ENCODE measurements around the gene SETD4. TPM values are rescaled to one million over a fixed set of nuclear protein-coding genes. Genes with fewer than 3 reads are reported as not detected.
"Not testable (repeated sequence)": the region's sequence is repeated elsewhere in the genome, so short reads cannot be mapped to it uniquely, and the experiment has no call there.

Gene SETD4
- total RNA-seq, 1 donor from 2014 or later, result 21.6 TPM

DNA sequence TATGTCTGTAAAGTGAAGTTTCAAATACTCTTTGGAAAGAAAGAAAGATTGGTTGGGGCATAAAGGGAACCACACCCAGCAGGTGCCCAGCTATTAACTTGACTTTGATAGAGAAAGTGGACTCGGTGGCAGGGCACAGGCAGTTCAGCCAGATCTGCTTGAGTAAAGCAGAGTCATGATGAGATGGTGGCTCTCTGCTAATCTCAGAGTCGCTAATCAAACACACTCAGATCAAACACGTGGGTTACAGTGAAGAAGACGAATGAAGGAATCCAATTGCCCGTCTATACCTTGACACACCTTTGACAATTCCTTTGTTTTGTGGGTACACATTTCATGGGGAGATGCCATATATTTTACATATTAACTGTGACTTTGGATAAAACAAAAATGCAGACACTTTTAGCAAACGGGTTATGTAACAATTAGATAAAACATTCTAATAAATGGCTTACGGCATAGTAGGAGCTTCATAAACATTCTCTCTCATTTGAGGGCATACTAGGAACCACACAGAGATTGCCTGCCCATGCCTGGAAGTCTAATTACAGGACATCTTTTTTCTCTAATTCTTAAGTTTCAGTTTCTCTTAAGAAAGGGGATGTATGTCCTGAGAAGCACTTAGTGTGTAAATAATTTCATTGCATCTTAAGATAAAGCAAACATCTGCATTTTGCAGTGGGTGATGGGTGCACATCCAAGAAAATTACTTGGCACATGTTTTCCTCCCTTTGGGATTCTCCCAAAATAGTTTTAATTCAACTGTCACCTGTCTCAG is 16.7 kb upstream of the SETD4 start:
- Mint-ChIP-seq H3K9me3 (no peaks in the 10 kb centered on the region), H3K4me1 (no peaks in the 10 kb centered on the region), H3K27ac (no peak overlapping the region), H3K4me3 (no peak overlapping the region), H3K27me3 (ENCODE audit: insufficient read depth, low read depth) (peaks cover 2% of the 10 kb centered on the region), H3K36me3 (peaks cover 1% of the 10 kb centered on the region)
- no peaks in the 10 kb centered on the region for H3K27me3 ChIP-seq
- H3K4me2 ChIP-seq, result no peak overlapping the region
- DNase-seq (ENCODE audit: low spot score), result no peak
- TF ChIP-seq EZH2 (IDR thresholded peaks at IDR 0.05), result no peak
- no peak for TF ChIP-seq CTCF (IDR thresholded peaks at IDR 0.05)
- TF ChIP-seq EZH2phosphoT487 (IDR thresholded peaks at IDR 0.05), result no peak
- no peaks in the 10 kb centered on the region for H4K20me1 ChIP-seq (ENCODE audit: low read depth)
- H3K9ac ChIP-seq, result no peak overlapping the region
- no peak overlapping the region for H3K4me3 ChIP-seq
- H2AFZ ChIP-seq (replicated peaks), result no peak overlapping the region
- no peaks in the 10 kb centered on the region for H3F3A ChIP-seq (ENCODE audit: low read depth)
- no peak overlapping the region for H3K27ac ChIP-seq
- no peaks in the 10 kb centered on the region for H3K9me3 ChIP-seq (ENCODE audit: low read depth)
- H3K36me3 ChIP-seq, result no peaks in the 10 kb centered on the region
- H3K79me2 ChIP-seq (ENCODE audit: low read depth), result no peaks in the 10 kb centered on the region
- peaks cover 4% of the 10 kb centered on the region for H3K4me1 ChIP-seq

GRCh38 chr21:36075953-36076352 is 15.6 kb upstream of the SETD4 start:
- Mint-ChIP-seq H3K27ac (no peak overlapping the region), H3K27me3 (ENCODE audit: insufficient read depth, low read depth) (peaks cover 2% of the 10 kb centered on the region), H3K4me1 (no peaks in the 10 kb centered on the region), H3K4me3 (no peak overlapping the region), H3K36me3 (peaks cover 3% of the 10 kb centered on the region), H3K9me3 (peaks cover 3% of the 10 kb centered on the region)
- H2AFZ ChIP-seq (replicated peaks), result no peak overlapping the region
- H3K4me3 ChIP-seq, result no peak overlapping the region
- H3K4me2 ChIP-seq, result no peak overlapping the region
- H3F3A ChIP-seq (ENCODE audit: low read depth), result no peaks in the 10 kb centered on the region
- no peaks in the 10 kb centered on the region for H3K27me3 ChIP-seq
- no peak overlapping the region for H3K27ac ChIP-seq
- no peaks in the 10 kb centered on the region for H3K9me3 ChIP-seq (ENCODE audit: low read depth)
- no peaks in the 10 kb centered on the region for H3K36me3 ChIP-seq
- H3K79me2 ChIP-seq (ENCODE audit: low read depth), result no peaks in the 10 kb centered on the region
- H4K20me1 ChIP-seq (ENCODE audit: low read depth), result no peaks in the 10 kb centered on the region
- DNase-seq (ENCODE audit: low spot score), result no peak
- TF ChIP-seq CTCF (IDR thresholded peaks at IDR 0.05) (no peak), EZH2phosphoT487 (IDR thresholded peaks at IDR 0.05) (no peak), EZH2 (IDR thresholded peaks at IDR 0.05) (no peak)
- H3K9ac ChIP-seq, result no peak overlapping the region
- peaks cover 4% of the 10 kb centered on the region for H3K4me1 ChIP-seq

GRCh38 chr21:36075171-36075570 is 14.8 kb upstream of the SETD4 start:
- no peaks in the 10 kb centered on the region for H3K36me3 ChIP-seq
- Mint-ChIP-seq H3K4me3 (no peak overlapping the region), H3K36me3 (peaks cover 3% of the 10 kb centered on the region), H3K4me1 (peaks cover 3% of the 10 kb centered on the region), H3K27me3 (ENCODE audit: insufficient read depth, low read depth) (peaks cover 2% of the 10 kb centered on the region), H3K27ac (no peak overlapping the region), H3K9me3 (peaks cover 3% of the 10 kb centered on the region)
- H3K9me3 ChIP-seq (ENCODE audit: low read depth), result no peaks in the 10 kb centered on the region
- TF ChIP-seq EZH2phosphoT487 (IDR thresholded peaks at IDR 0.05), result no peak
- no peak for TF ChIP-seq EZH2 (IDR thresholded peaks at IDR 0.05)
- no peak for TF ChIP-seq CTCF (IDR thresholded peaks at IDR 0.05)
- peaks cover 3% of the 10 kb centered on the region for H3K4me1 ChIP-seq
- no peaks in the 10 kb centered on the region for H3F3A ChIP-seq (ENCODE audit: low read depth)
- no peaks in the 10 kb centered on the region for H3K27me3 ChIP-seq
- H3K4me2 ChIP-seq, result no peak overlapping the region
- H3K27ac ChIP-seq, result no peak overlapping the region
- no peak overlapping the region for H2AFZ ChIP-seq (replicated peaks)
- no peak for DNase-seq (ENCODE audit: low spot score)
- H3K9ac ChIP-seq, result no peak overlapping the region
- no peaks in the 10 kb centered on the region for H4K20me1 ChIP-seq (ENCODE audit: low read depth)
- H3K4me3 ChIP-seq, result no peak overlapping the region
- no peaks in the 10 kb centered on the region for H3K79me2 ChIP-seq (ENCODE audit: low read depth)

DNA sequence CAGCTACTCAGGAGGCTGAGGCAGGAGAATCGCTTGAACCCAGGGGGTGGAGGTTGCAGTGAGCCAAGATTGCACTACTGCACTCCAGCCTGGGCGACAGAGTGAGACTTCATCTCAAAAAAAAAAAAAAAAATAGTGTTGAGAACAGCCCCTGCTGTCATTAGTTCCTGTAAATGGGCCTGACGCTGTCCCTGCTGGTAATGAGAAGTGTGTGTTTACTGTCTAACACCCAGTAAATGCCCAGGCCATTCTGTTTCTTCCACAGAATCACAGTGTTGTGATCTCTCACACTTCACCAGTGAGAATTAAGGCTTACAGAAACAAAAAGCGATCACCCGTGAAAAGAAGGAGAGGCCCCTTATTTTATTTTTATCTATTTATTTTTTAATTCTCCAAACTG is 13.6 kb upstream of the SETD4 start:
- H3F3A ChIP-seq (ENCODE audit: low read depth); H3K27ac ChIP-seq; H3K79me2 ChIP-seq (ENCODE audit: low read depth); H3K4me3 ChIP-seq; H3K9me3 ChIP-seq (ENCODE audit: low read depth); H4K20me1 ChIP-seq (ENCODE audit: low read depth); H3K27ac Mint-ChIP-seq; DNase-seq (ENCODE audit: low spot score); H3K36me3 ChIP-seq; H3K27me3 Mint-ChIP-seq (ENCODE audit: insufficient read depth, low read depth); H3K4me1 Mint-ChIP-seq; H3K4me2 ChIP-seq; H3K36me3 Mint-ChIP-seq; H3K4me1 ChIP-seq; H2AFZ ChIP-seq (replicated peaks); H3K9ac ChIP-seq; H3K4me3 Mint-ChIP-seq; H3K27me3 ChIP-seq; H3K9me3 Mint-ChIP-seq: not testable (repeated sequence)

All from neural progenitor cell (in vitro differentiated cells).